ENCODE data around the gene PKN2. TPM values are rescaled to one million over a fixed set of nuclear protein-coding genes. Genes with fewer than 3 reads are reported as not detected.

PKN2 gene
- total RNA-seq, 2 donors from 2014 or later: 29.7 to 66.9 TPM

DNA sequence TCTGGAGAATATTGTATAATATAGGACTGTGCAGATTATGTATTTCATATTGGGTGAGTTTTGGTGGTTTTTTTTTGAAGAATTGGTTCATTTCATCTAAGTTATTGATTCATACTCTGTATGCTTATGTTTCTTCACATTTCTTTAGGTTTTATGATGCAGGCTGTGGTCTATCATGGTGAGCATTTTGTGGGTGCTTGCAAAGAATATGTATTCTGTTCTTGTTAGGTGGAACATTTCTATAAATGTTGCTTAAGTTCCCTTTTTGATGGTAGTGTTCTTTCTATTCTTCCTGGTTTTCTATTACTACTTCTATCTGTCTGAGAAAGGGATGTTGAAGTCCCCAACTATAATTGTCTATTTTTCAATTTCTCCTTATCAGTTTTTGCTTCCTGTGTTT lies 42.6 kb downstream of the PKN2 start:
- Histone ChIP-seq H3K27ac (no peak overlapping the region), H3K4me3 (no peak overlapping the region), H3K27me3 (replicated peaks; ENCODE audit: insufficient read depth) (no peaks in the 10 kb centered on the region), H3K4me1 (ENCODE audit: control insufficient read depth in 1 of 2, low read depth in 2 of 2) (peaks cover 20 to 28% of the 10 kb centered on the region in 2 donors), H3K9me3 (no peaks in the 10 kb centered on the region), H3K36me3 (no peaks in the 10 kb centered on the region)
- DNase-seq (ENCODE audit: low spot score) (no peak), ATAC-seq (ENCODE audit: insufficient number of reproducible peaks, low FRiP score, low read depth) (no peak)
- TF ChIP-seq, protein P1, sequence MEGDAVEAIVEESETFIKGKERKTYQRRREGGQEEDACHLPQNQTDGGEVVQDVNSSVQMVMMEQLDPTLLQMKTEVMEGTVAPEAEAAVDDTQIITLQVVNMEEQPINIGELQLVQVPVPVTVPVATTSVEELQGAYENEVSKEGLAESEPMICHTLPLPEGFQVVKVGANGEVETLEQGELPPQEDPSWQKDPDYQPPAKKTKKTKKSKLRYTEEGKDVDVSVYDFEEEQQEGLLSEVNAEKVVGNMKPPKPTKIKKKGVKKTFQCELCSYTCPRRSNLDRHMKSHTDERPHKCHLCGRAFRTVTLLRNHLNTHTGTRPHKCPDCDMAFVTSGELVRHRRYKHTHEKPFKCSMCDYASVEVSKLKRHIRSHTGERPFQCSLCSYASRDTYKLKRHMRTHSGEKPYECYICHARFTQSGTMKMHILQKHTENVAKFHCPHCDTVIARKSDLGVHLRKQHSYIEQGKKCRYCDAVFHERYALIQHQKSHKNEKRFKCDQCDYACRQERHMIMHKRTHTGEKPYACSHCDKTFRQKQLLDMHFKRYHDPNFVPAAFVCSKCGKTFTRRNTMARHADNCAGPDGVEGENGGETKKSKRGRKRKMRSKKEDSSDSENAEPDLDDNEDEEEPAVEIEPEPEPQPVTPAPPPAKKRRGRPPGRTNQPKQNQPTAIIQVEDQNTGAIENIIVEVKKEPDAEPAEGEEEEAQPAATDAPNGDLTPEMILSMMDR (IDR thresholded peaks at IDR 0.05): no peak

DNA sequence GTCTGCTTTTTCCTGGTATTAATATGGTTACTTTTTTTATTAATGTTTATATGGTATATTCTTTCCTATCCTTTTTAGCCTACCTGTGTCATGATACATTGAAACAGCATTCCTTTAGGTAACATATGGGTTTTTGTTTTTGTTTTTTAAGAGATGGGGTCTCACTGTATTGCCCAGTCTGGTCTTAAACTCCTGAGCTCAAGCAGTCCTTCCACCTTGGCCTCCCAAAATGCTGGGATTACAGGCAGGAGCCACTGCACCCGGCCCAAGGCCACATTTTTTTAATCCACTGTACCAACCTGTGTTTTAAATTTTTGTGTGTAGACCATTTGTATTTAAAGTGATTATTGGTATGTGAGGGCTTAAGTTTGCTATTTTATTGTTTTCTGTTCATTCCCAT lies 43.1 kb downstream of the PKN2 start:
- ATAC-seq (ENCODE audit: insufficient number of reproducible peaks, low FRiP score, low read depth): no peak
- Histone ChIP-seq H3K27ac (no peak overlapping the region), H3K27me3 (replicated peaks; ENCODE audit: insufficient read depth) (no peaks in the 10 kb centered on the region), H3K4me1 (ENCODE audit: control insufficient read depth in 1 of 2, low read depth in 2 of 2) (peaks cover 20 to 33% of the 10 kb centered on the region in 2 donors), H3K4me3 (no peak overlapping the region), H3K36me3 (no peaks in the 10 kb centered on the region), H3K9me3 (no peaks in the 10 kb centered on the region)
- DNase-seq (ENCODE audit: low spot score): no peak
- TF ChIP-seq, protein P1 (IDR thresholded peaks at IDR 0.05): no peak

DNA sequence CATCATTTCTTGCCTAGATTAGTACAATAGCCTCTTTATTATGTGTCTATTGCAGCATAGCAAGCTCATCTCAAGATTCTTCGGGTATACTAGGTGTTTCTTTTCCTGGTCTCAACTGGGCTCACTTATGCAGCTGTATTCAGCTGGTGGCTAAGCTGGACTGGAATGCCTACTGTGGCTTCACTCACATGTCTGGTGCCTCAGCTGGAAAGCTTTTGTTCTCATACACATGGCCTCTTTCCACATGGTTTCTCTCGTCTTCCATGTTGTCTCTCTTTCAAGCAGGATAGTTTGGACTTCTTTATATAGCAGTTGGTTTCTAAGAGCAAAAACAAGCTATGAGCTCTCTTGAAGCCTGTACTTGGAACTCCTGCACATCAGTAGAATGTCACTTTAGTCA lies 45.2 kb downstream of the PKN2 start:
- TF ChIP-seq, protein P1 (IDR thresholded peaks at IDR 0.05): no peak
- H3K4me1 ChIP-seq (ENCODE audit: control insufficient read depth in 1 of 2, low read depth in 2 of 2): peaks cover 20 to 34% of the 10 kb centered on the region in 2 donors
- H3K36me3 ChIP-seq: no peaks in the 10 kb centered on the region
- no peak overlapping the region for H3K27ac ChIP-seq
- no peak for DNase-seq (ENCODE audit: low spot score)
- no peak overlapping the region for H3K4me3 ChIP-seq
- H3K9me3 ChIP-seq: no peaks in the 10 kb centered on the region
- no peak for ATAC-seq (ENCODE audit: insufficient number of reproducible peaks, low FRiP score, low read depth)
- no peaks in the 10 kb centered on the region for H3K27me3 ChIP-seq (replicated peaks; ENCODE audit: insufficient read depth)

DNA sequence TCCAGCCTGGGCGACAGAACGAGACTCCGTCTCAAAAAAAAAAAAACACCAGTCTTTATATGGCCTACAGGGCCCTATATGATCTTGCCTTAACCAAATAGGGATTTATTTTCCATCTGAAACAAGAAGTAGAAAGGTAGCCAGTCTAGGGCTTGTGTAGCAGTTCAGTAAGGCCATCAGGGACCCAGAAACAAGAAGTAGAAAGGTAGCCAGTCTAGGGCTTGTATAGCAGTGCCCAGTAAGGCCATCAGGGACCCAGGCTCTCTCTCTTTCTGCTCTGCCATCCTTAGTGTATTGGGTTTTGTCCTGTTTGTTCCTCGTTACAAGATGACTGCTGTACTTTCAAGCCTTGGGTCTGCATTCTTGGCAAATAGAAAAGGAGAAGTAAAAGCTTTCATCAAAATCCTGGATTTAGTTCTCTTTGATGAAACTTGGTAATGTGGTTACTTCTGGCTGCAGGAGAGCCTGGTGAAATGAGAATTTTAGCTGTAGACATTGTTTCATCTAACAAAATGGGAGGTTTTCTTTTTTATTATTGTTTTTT lies 46.1 kb downstream of the PKN2 start:
- Histone ChIP-seq H3K9me3 (peaks cover 3% of the 10 kb centered on the region), H3K4me1 (ENCODE audit: control insufficient read depth in 1 of 2, low read depth in 2 of 2) (peaks cover 20 to 34% of the 10 kb centered on the region in 2 donors), H3K27me3 (replicated peaks; ENCODE audit: insufficient read depth) (no peaks in the 10 kb centered on the region), H3K27ac (no peak overlapping the region), H3K36me3 (no peaks in the 10 kb centered on the region), H3K4me3 (no peak overlapping the region)
- ATAC-seq (ENCODE audit: insufficient number of reproducible peaks, low FRiP score, low read depth) (no peak), DNase-seq (ENCODE audit: low spot score) (no peak)
- TF ChIP-seq, protein P1 (IDR thresholded peaks at IDR 0.05): no peak

DNA sequence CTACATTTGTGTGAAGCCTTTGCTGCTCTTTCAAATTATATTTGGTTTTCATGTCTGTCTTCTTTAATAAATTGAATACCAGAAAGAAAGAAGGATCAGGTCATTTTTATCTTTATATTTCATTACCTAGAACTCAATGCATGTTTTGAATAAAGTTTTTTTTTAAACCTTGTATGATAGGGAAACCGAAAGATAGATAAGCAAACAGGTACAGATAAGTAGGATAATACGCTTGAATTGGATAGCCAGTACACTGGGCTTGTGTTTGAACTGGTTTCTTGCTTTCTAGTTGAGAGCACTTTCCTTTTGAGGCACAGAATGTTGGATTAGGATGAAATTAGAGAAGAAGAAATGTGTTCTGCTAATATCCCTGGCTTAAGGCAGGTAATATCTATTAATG lies 46.9 kb downstream of the PKN2 start:
- H3K9me3 ChIP-seq: peaks cover 9% of the 10 kb centered on the region
- DNase-seq (ENCODE audit: low spot score): no peak
- H3K27ac ChIP-seq: peak overlapping the region; percentile 2 to 23
- no peaks in the 10 kb centered on the region for H3K36me3 ChIP-seq
- H3K27me3 ChIP-seq (replicated peaks; ENCODE audit: insufficient read depth): no peaks in the 10 kb centered on the region
- no peak overlapping the region for H3K4me3 ChIP-seq
- ATAC-seq (ENCODE audit: insufficient number of reproducible peaks, low FRiP score, low read depth): no peak
- TF ChIP-seq, protein P1 (IDR thresholded peaks at IDR 0.05): no peak
- peaks cover 20 to 34% of the 10 kb centered on the region in 2 donors for H3K4me1 ChIP-seq (ENCODE audit: control insufficient read depth in 1 of 2, low read depth in 2 of 2)

All from thoracic aorta (tissue), 2 donors.